CD14-positive monocyte (primary cell): ENCODE results near the gene PRKN. TPM values are rescaled to one million over a fixed set of nuclear protein-coding genes. Genes with fewer than 3 reads are reported as not detected.

Source experiments
- DNase-seq, 3 donors: peaks; one replicate each; pipeline ENCODE4 v3.0.0-alpha.2; 2011 to 2022
- H2AFZ ChIP-seq: 2 replicates; pipeline ENCODE4 v1.6.0; 2012; ENCODE audit warnings: mild to moderate bottlenecking, low read depth, low read length, inconsistent platforms; ENCODE audit not compliant: insufficient read depth, poor library complexity, severe bottlenecking
- H3K27ac ChIP-seq, 2 donors: 1 replicate in 1 of 2; 2 replicates in 1 of 2; pipeline ENCODE4 v1.5.1; 2012 to 2013; ENCODE audit warnings: low read length in 2 of 2, control low read depth in 1 of 2, inconsistent platforms in 1 of 2, low read depth in 1 of 2, mild to moderate bottlenecking in 1 of 2
- H3K27me3 ChIP-seq, 2 donors: one replicate each; pipeline versions ENCODE4 v1.6.0 to v1.6.1; 2011 to 2013; ENCODE audit warnings: low read length in 2 of 2; ENCODE audit not compliant: control insufficient read depth in 2 of 2, insufficient read depth in 2 of 2
- H3K36me3 ChIP-seq, 2 donors: replicated peaks in 1 of 2; 1 replicate in 1 of 2; 2 replicates in 1 of 2; pipeline versions ENCODE4 v1.5.1 to v1.6.1; 2012 to 2013; ENCODE audit warnings: low read length in 2 of 2, control low read depth in 1 of 2, inconsistent platforms in 1 of 2, mild to moderate bottlenecking in 1 of 2; ENCODE audit not compliant: insufficient read depth in 2 of 2, control insufficient read depth in 1 of 2
- H3K4me1 ChIP-seq, 2 donors: 1 replicate in 1 of 2; 2 replicates in 1 of 2; pipeline versions ENCODE4 v1.5.1 to v1.6.1; 2012 to 2013; ENCODE audit warnings: low read length in 2 of 2, control low read depth in 1 of 2, inconsistent platforms in 1 of 2, mild to moderate bottlenecking in 1 of 2, moderate library complexity in 1 of 2; ENCODE audit not compliant: insufficient read depth in 2 of 2, control insufficient read depth in 1 of 2
- H3K4me2 ChIP-seq: replicated peaks from 2 replicates; pipeline ENCODE3; 2012; ENCODE audit warnings: low read length, moderate library complexity, mild to moderate bottlenecking; ENCODE audit not compliant: poor library complexity, severe bottlenecking; ENCODE audit errors: extremely low read depth
- H3K4me3 ChIP-seq, 3 experiments: fragments of 200-600 bp in 1 of 3; sonication (generic) in 1 of 3; replicated peaks in 1 of 3; 1 replicate in 2 of 3; 2 replicates in 1 of 3; pipeline ENCODE4 v1.5.1; 2011 to 2013; ENCODE audit warnings: low read length in 3 of 3, mild to moderate bottlenecking in 3 of 3, control low read depth in 2 of 3, low read depth in 2 of 3, inconsistent platforms in 1 of 3, moderate library complexity in 1 of 3
- H3K79me2 ChIP-seq: 2 replicates; pipeline ENCODE4 v1.6.0; 2012; ENCODE audit warnings: mild to moderate bottlenecking, control low read depth, inconsistent platforms, low read length, moderate library complexity; ENCODE audit not compliant: insufficient read depth
- H3K9ac ChIP-seq: 2 replicates; pipeline ENCODE4 v1.6.0; 2017; ENCODE audit warnings: low read length, mild to moderate bottlenecking; ENCODE audit not compliant: insufficient read depth, poor library complexity, severe bottlenecking
- H3K9me3 ChIP-seq, 2 donors: replicated peaks in 1 of 2; 1 replicate in 1 of 2; 2 replicates in 1 of 2; pipeline versions ENCODE4 v1.5.1 to v1.6.1; 2012 to 2013; ENCODE audit warnings: low read length in 2 of 2, control low read depth in 1 of 2; ENCODE audit not compliant: control insufficient read depth in 1 of 2, insufficient read depth in 1 of 2
- H4K20me1 ChIP-seq: 2 replicates; pipeline ENCODE4 v1.6.0; 2012; ENCODE audit warnings: mild to moderate bottlenecking, low read length, control low read depth, moderate library complexity; ENCODE audit not compliant: insufficient read depth
- H3K27ac Mint-ChIP-seq, 7 donors: one replicate each; pipeline ENCODE4 v1.8.0; 2020; ENCODE audit warnings: mild to moderate bottlenecking in 7 of 7, mixed read lengths in 7 of 7, moderate library complexity in 6 of 7, inconsistent platforms in 2 of 7
- H3K27me3 Mint-ChIP-seq, 3 donors: one replicate each; pipeline ENCODE4 v1.8.0; 2021 to 2022; ENCODE audit warnings: low read depth in 3 of 3, mild to moderate bottlenecking in 3 of 3, mixed read lengths in 3 of 3, moderate library complexity in 3 of 3, inconsistent platforms in 1 of 3
- H3K36me3 Mint-ChIP-seq, 2 donors: one replicate each; pipeline ENCODE4 v1.8.0; 2020; ENCODE audit warnings: mixed read lengths in 2 of 2, inconsistent platforms in 1 of 2, mild to moderate bottlenecking in 1 of 2
- H3K4me1 Mint-ChIP-seq: one replicate; pipeline ENCODE4 v1.8.0; 2020; ENCODE audit warnings: mild to moderate bottlenecking, mixed read lengths
- H3K4me3 Mint-ChIP-seq, 2 donors: one replicate each; pipeline ENCODE4 v1.8.0; 2020; ENCODE audit warnings: mild to moderate bottlenecking in 2 of 2, mixed read lengths in 2 of 2, moderate library complexity in 1 of 2
- H3K9me3 Mint-ChIP-seq, 7 donors: one replicate each; pipeline ENCODE4 v1.8.0; 2020 to 2022; ENCODE audit warnings: mixed read lengths in 7 of 7, mild to moderate bottlenecking in 6 of 7, moderate library complexity in 6 of 7, inconsistent platforms in 2 of 7
- CTCF ChIP-seq: fragments of 200-600 bp; IDR thresholded peaks from one replicate; pipeline ENCODE4 v1.8.0; 2022; ENCODE audit warnings: antibody characterized with exemption, mild to moderate bottlenecking
- WGBS: methylation state at CpG from one replicate; pipeline ENCODE4 v1.1.5; 2013; ENCODE audit warnings: missing lambda C conversion rate; ENCODE audit not compliant: insufficient coverage; 5-methylcytosine and 5-hydroxymethylcytosine counted together
- intact Hi-C, 2 donors: fragments of 100-400 bp; cut with micrococcal nuclease; formaldehyde crosslinking; loops; one replicate each; pipeline versions ENCODE4 v1.15.0 to v1.15.1; 2023
- polyA plus RNA-seq, 3 donors: library from polyadenylated mRNA; depleted of rRNA in 1 of 3; unstranded in 2 of 3; stranded (reverse) in 1 of 3; fragments of 300-500 nt in 2 of 3; fragments of >200 nt in 1 of 3; fragmentation: Illumina TruSeq in 2 of 3; gene quantifications; 1 replicate in 2 of 3; 2 replicates in 1 of 3; pipeline ENCODE4 v1.2.3, GENCODE V29; 2012 to 2021

PRKN gene
- polyA plus RNA-seq, 3 donors = 0.19 to 0.21 TPM; not detected in 1

DNA sequence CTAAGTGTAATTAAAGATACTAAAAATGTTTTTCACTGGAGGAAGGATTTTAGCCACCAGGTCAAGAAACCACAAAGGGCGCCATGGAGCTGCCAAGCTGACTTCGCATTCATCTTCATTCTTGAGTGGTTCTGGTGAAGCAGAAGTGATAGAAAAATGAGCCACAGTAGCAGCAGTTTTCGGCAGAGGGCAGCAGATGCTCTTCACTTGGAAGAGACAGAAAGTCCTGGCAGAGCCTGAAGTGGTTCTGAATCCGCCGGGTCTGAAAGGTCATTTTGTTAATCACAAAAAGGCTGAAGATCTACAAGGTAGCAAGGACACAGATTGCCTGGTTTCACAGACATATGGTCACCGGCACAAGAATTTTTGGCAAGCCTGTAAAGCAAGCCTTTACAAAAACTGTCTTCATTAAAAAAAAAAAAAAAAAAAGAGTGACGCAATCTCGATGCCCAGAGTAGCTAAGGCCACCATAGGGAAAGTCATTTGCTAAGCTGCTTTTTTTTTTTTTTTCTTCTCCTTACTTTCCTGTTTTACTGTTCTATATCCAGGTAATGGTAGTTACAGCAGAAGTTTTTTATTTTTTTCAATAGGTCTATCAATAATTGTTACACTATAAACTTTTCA is 1108.6 kb downstream of the PRKN start:
- Mint-ChIP-seq H3K4me1 (no peaks in the 10 kb centered on the region), H3K36me3 (no peaks in the 10 kb centered on the region), H3K27ac (no peak overlapping the region), H3K9me3 (peaks cover 2 to 11% (median 4%) of the 10 kb centered on the region in 7 donors), H3K27me3 (no peaks in the 10 kb centered on the region), H3K4me3 (no peak overlapping the region)
- no peak overlapping the region for H3K4me3 ChIP-seq
- H3K9me3 ChIP-seq = peaks cover 0 to 18% of the 10 kb centered on the region in 2 donors
- no peaks in the 10 kb centered on the region for H3K36me3 ChIP-seq
- no peak for DNase-seq
- WGBS = 53% methylated on average over 5 of the region's 8 CpGs
- H3K9ac ChIP-seq = no peak overlapping the region
- no peak overlapping the region for H3K27ac ChIP-seq
- no peaks in the 10 kb centered on the region for H4K20me1 ChIP-seq
- H3K27me3 ChIP-seq = no peaks in the 10 kb centered on the region
- intact Hi-C loops = no loop called here
- no peaks in the 10 kb centered on the region for H3K79me2 ChIP-seq
- H3K4me1 ChIP-seq = no peaks in the 10 kb centered on the region
- H2AFZ ChIP-seq = no peak overlapping the region
- no peak overlapping the region for H3K4me2 ChIP-seq
- no peak for TF ChIP-seq CTCF

DNA sequence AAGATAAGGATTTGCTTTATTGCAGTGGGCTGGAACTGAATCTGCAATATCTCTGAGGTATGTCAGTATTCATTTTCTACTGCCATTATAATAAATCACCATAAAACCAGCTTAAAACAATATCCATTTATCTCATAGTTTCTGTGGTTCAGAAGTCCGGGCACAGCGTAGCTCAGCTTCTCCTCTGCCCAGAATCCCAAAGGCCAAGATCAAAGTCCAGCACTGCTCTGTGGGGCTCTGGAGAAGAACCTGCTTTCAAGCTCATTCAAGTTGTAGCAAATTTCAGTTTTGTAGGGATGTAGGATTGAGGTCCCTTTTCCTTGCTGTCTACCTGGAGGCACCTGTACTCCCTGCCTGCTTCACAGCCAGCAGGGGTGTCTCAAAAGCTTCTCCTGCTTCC is 1113.9 kb downstream of the PRKN start:
- H4K20me1 ChIP-seq = no peaks in the 10 kb centered on the region
- H3K4me2 ChIP-seq = no peak overlapping the region
- no CpG with 5 or more reads among the region's 2 CpGs for WGBS
- Mint-ChIP-seq H3K27me3 (no peaks in the 10 kb centered on the region), H3K4me3 (no peak overlapping the region), H3K4me1 (no peaks in the 10 kb centered on the region), H3K36me3 (no peaks in the 10 kb centered on the region), H3K27ac (no peak overlapping the region), H3K9me3 (peaks cover 4 to 18% (median 10%) of the 10 kb centered on the region in 7 donors)
- H3K9ac ChIP-seq = no peak overlapping the region
- H3K27me3 ChIP-seq = no peaks in the 10 kb centered on the region
- H2AFZ ChIP-seq = no peak overlapping the region
- TF ChIP-seq CTCF = no peak
- no peak overlapping the region for H3K4me3 ChIP-seq
- H3K4me1 ChIP-seq = no peaks in the 10 kb centered on the region
- H3K36me3 ChIP-seq = no peaks in the 10 kb centered on the region
- no peak for DNase-seq
- H3K9me3 ChIP-seq = peaks cover 6 to 28% of the 10 kb centered on the region in 2 donors
- H3K27ac ChIP-seq = no peak overlapping the region
- intact Hi-C loops = no loop called here
- no peaks in the 10 kb centered on the region for H3K79me2 ChIP-seq
